Astrocyte (in vitro differentiated cells and primary cell): Measurements from ENCODE around the gene ASGR2. TPM values are rescaled to one million over a fixed set of nuclear protein-coding genes. Genes with fewer than 3 reads are reported as not detected.

Source experiments
- DNase-seq: peaks from one replicate; pipeline ENCODE4 v3.0.0-alpha.2; 2010; ENCODE audit warnings: low read depth
- FAIRE-seq: peaks from 2 replicates; lab custom pipeline; 2011; peaks lifted over from hg19 to GRCh38; lab: Jason Lieb, UNC
- H2AFZ ChIP-seq: 2 replicates; pipeline ENCODE4 v1.6.0; 2012; ENCODE audit warnings: low read depth, low read length, inconsistent platforms
- H3K27ac ChIP-seq: 2 replicates; pipeline ENCODE4 v1.5.1; 2011; ENCODE audit warnings: low read depth, low read length, inconsistent platforms
- H3K27me3 ChIP-seq: 2 replicates; pipeline ENCODE4 v1.6.0; 2011; ENCODE audit warnings: low read length, inconsistent platforms; ENCODE audit not compliant: insufficient read depth
- H3K36me3 ChIP-seq: 2 replicates; pipeline ENCODE4 v1.5.1; 2011; ENCODE audit warnings: low read length, inconsistent platforms; ENCODE audit not compliant: insufficient read depth
- H3K4me1 ChIP-seq: 2 replicates; pipeline ENCODE4 v1.5.1; 2011; ENCODE audit warnings: low read length, inconsistent platforms; ENCODE audit not compliant: insufficient read depth
- H3K4me2 ChIP-seq: 2 replicates; pipeline ENCODE4 v1.6.0; 2012; ENCODE audit warnings: low read length, inconsistent platforms
- H3K4me3 ChIP-seq: 2 replicates; pipeline ENCODE4 v1.5.1; 2011; ENCODE audit warnings: low read depth, mild to moderate bottlenecking, low read length, inconsistent platforms; ENCODE audit not compliant: insufficient read depth
- H3K79me2 ChIP-seq: 2 replicates; pipeline ENCODE4 v1.6.0; 2012; ENCODE audit warnings: mild to moderate bottlenecking, low read length, inconsistent platforms; ENCODE audit not compliant: insufficient read depth
- H3K9ac ChIP-seq: 2 replicates; pipeline ENCODE4 v1.6.0; 2012; ENCODE audit warnings: mild to moderate bottlenecking, low read length, inconsistent platforms
- H3K9me3 ChIP-seq: 2 replicates; pipeline ENCODE4 v1.5.1; 2012; ENCODE audit warnings: low read depth, mild to moderate bottlenecking, low read length, inconsistent platforms; ENCODE audit not compliant: insufficient read depth
- H4K20me1 ChIP-seq: 2 replicates; pipeline ENCODE4 v1.6.0; 2012; ENCODE audit warnings: low read length, inconsistent platforms; ENCODE audit not compliant: insufficient read depth
- H3K27ac Mint-ChIP-seq: one replicate; pipeline ENCODE4 v1.8.0; 2021; ENCODE audit warnings: mild to moderate bottlenecking, mixed read lengths; ENCODE audit not compliant: unreplicated experiment
- H3K27me3 Mint-ChIP-seq: one replicate; pipeline ENCODE4 v1.8.0; 2021; ENCODE audit warnings: low read depth, mixed read lengths; ENCODE audit not compliant: unreplicated experiment
- H3K36me3 Mint-ChIP-seq: one replicate; pipeline ENCODE4 v1.8.0; 2021; ENCODE audit warnings: low read depth, mixed read lengths; ENCODE audit not compliant: unreplicated experiment
- H3K4me1 Mint-ChIP-seq: one replicate; pipeline ENCODE4 v1.8.0; 2021; ENCODE audit warnings: low read depth, mixed read lengths; ENCODE audit not compliant: unreplicated experiment
- H3K4me3 Mint-ChIP-seq: one replicate; pipeline ENCODE4 v1.8.0; 2021; ENCODE audit warnings: mild to moderate bottlenecking, moderate library complexity, mixed read lengths; ENCODE audit not compliant: unreplicated experiment
- H3K9me3 Mint-ChIP-seq: one replicate; pipeline ENCODE4 v1.8.0; 2021; ENCODE audit warnings: mild to moderate bottlenecking, mixed read lengths; ENCODE audit not compliant: unreplicated experiment
- CTCF ChIP-seq: IDR thresholded peaks from 2 replicates; pipeline ENCODE4 v1.5.1; 2011; ENCODE audit warnings: low read depth, mild to moderate bottlenecking, inconsistent platforms, low read length, moderate library complexity; ENCODE audit not compliant: insufficient read depth
- EZH2 ChIP-seq: IDR thresholded peaks from 2 replicates; pipeline ENCODE4 v1.6.1; 2012; ENCODE audit warnings: mild to moderate bottlenecking, low read length, inconsistent platforms; ENCODE audit not compliant: insufficient read depth
- total RNA-seq: library from RNA; stranded (reverse); gene quantifications from 2 replicates; pipeline ENCODE4 v1.2.1, GENCODE V29; 2021

ASGR2 gene
- total RNA-seq, 1 donor from 2014 or later, result not detected

GRCh38 chr17:7078711-7079110 is 35.9 kb downstream of the ASGR2 start:
- peaks cover 8% of the 10 kb centered on the region for H3K9me3 Mint-ChIP-seq
- H3K9me3 ChIP-seq, result no peaks in the 10 kb centered on the region
- H3K27me3 Mint-ChIP-seq, result peaks cover 27% of the 10 kb centered on the region
- no peak overlapping the region for H2AFZ ChIP-seq
- H3K4me3 ChIP-seq, result no peak overlapping the region
- H3K9ac ChIP-seq, result no peak overlapping the region
- H3K4me3 Mint-ChIP-seq, result no peak overlapping the region
- H3K36me3 Mint-ChIP-seq, result peaks cover 5% of the 10 kb centered on the region
- FAIRE-seq (no peak), DNase-seq (no peak)
- TF ChIP-seq CTCF, result no peak
- no peak for TF ChIP-seq EZH2
- H3K27ac ChIP-seq, result no peak overlapping the region
- H3K4me1 Mint-ChIP-seq, result no peaks in the 10 kb centered on the region
- no peak overlapping the region for H3K4me2 ChIP-seq
- H3K4me1 ChIP-seq, result peaks cover 1% of the 10 kb centered on the region
- H4K20me1 ChIP-seq, result no peaks in the 10 kb centered on the region
- no peak overlapping the region for H3K27ac Mint-ChIP-seq
- H3K36me3 ChIP-seq, result no peaks in the 10 kb centered on the region
- H3K79me2 ChIP-seq, result no peaks in the 10 kb centered on the region
- peaks cover 5% of the 10 kb centered on the region for H3K27me3 ChIP-seq

GRCh38 chr17:7077911-7078546 is 36.6 kb downstream of the ASGR2 start:
- Mint-ChIP-seq H3K4me1 (no peaks in the 10 kb centered on the region), H3K27me3 (peaks cover 28% of the 10 kb centered on the region), H3K36me3 (peaks cover 5% of the 10 kb centered on the region), H3K27ac (no peak overlapping the region), H3K9me3 (peaks cover 6% of the 10 kb centered on the region), H3K4me3 (no peak overlapping the region)
- Histone ChIP-seq H2AFZ (no peak overlapping the region), H3K9ac (no peak overlapping the region), H3K9me3 (no peaks in the 10 kb centered on the region), H4K20me1 (no peaks in the 10 kb centered on the region), H3K27ac (no peak overlapping the region), H3K4me2 (no peak overlapping the region), H3K36me3 (no peaks in the 10 kb centered on the region), H3K27me3 (peaks cover 5% of the 10 kb centered on the region), H3K4me3 (no peak overlapping the region), H3K4me1 (no peaks in the 10 kb centered on the region), H3K79me2 (no peaks in the 10 kb centered on the region)
- TF ChIP-seq EZH2 (no peak), CTCF (no peak)
- DNase-seq, result no peak
- no peak for FAIRE-seq

- Histone ChIP-seq H4K20me1 (no peaks in the 10 kb centered on the region), H3K4me1 (no peaks in the 10 kb centered on the region), H3K27me3 (peaks cover 7% of the 10 kb centered on the region), H3K4me3 (no peak overlapping the region), H3K36me3 (no peaks in the 10 kb centered on the region), H3K79me2 (no peaks in the 10 kb centered on the region), H3K9me3 (no peaks in the 10 kb centered on the region), H3K4me2 (no peak overlapping the region), H3K9ac (no peak overlapping the region), H3K27ac (no peak overlapping the region), H2AFZ (no peak overlapping the region)
- TF ChIP-seq EZH2 (no peak), CTCF (no peak)
- no peak overlapping the region for H3K4me3 Mint-ChIP-seq
- peaks cover 30% of the 10 kb centered on the region for H3K27me3 Mint-ChIP-seq
- DNase-seq, result no peak
- peaks cover 6% of the 10 kb centered on the region for H3K9me3 Mint-ChIP-seq
- no peak for FAIRE-seq
- H3K4me1 Mint-ChIP-seq, result no peaks in the 10 kb centered on the region
- peaks cover 5% of the 10 kb centered on the region for H3K36me3 Mint-ChIP-seq
- H3K27ac Mint-ChIP-seq, result no peak overlapping the region
These were observed 39.7 kb downstream of the ASGR2 start for GRCh38 chr17:7074931-7075330.
